HG03457 (cell line): Measurements from ENCODE around the gene ELK4.
A peak's percentile ranks its signal among the peaks of the same experiment; 100 is the strongest.
"Not testable (repeated sequence)": the region's sequence is repeated elsewhere in the genome, so short reads cannot be mapped to it uniquely, and the experiment has no call there.

Experiments used
- ATAC-seq: cut with Tn5 transposase; IDR thresholded peaks from one replicate; pipeline ENCODE4 v1.9.1; 2021; ENCODE audit warnings: moderate number of reproducible peaks; ENCODE audit not compliant: unreplicated experiment

ELK4 gene

DNA sequence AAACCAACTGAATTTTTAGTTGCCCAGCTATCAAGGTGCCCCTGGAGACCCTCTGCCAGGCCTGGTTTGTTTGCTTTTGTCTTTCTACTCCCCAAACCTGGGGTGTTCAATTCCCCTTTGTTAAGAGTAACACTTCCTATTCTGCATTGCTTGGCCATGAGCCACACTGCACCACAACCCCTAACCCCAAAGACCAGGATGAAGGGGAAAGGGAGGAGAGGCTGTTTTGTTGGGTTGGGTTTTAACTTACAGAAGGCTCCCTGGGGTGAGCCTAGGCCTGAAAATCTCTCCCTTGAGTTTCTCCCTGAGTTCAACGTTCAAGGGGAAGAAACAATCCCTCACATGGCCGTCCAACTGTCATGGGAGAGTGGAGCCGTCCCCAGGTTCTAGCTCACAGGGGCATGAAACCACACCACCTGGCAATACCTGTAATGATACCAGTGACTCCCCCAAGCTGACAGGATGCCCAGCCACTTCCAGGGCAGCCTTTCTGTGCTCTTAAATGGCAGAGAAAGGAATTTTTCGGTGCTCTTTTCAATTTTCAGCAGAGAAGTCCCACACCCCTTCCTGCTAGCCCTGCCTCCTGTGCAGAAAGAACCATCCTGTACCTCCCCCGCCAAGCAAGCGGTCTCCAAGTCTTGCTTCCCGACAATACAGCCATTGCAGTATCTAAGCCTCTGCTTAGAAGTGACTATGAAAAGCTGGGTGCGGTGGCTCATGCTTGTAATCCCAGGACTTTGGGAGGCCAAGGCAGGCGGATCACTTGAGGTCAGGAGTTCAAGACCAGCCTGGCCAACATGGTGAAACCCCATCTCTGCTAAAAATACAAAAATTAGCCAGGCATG, 33.6 kb upstream of the ELK4 start:
- no peak for ATAC-seq

- ATAC-seq = no peak
Measured at GRCh38 chr1:205664399-205665017, 32.7 kb upstream of the ELK4 start.

- ATAC-seq = no peak
Measured at GRCh38 chr1:205663286-205663936, 31.6 kb upstream of the ELK4 start.

- ATAC-seq = no peak
Measured at GRCh38 chr1:205662791-205663190, 31.0 kb upstream of the ELK4 start.

DNA sequence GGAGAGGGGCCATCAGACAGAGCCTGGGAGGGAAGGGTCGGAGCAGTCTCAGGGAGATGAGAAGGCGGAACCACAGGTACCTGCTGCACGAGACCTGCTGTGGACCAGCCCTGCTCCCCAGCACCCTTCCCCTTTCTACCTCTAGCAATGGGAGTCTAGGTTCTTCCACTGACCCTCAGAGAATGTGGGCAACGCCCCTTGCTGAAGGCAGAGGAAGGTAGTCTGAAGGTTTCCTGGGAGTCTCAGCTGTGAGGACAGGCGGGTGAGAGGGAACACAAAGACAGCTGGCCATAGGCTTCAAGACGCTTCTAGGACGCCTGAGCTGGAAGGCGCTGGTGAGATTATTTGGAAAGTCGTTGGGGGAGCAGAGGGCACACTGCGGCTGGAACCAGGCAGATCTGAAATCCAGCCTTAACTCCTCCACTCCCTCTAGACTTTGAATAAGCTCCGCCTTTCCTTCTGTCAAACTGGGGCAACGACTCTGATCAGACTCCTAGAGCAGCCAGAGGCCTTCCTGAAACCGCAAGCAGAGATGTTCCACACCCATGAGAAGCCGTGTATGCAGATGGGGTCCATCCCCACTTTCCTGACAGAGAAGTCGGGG, 30.4 kb upstream of the ELK4 start:
- no peak for ATAC-seq

GRCh38 chr1:205661429-205662134, 29.8 kb upstream of the ELK4 start:
- no peak for ATAC-seq

DNA sequence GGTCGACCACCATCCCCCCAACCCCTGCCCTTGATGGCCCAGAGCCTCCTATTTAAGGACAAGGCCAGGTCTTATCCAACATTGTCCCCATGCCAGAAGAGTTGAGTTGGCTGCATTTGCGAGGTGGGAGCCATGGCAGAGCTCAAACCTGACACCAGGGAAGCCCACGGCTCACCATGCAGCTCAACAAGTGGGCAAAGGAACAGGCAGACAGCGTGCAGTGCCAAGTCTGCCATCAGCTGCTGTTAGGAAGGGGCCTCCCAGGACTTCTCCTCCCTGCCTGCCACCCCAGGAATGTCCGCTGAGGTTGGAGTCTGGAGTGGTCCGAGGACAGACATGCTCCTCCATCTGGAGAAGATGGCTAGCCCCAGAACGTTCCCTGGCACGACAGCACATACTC, 28.6 kb upstream of the ELK4 start:
- no peak for ATAC-seq

DNA sequence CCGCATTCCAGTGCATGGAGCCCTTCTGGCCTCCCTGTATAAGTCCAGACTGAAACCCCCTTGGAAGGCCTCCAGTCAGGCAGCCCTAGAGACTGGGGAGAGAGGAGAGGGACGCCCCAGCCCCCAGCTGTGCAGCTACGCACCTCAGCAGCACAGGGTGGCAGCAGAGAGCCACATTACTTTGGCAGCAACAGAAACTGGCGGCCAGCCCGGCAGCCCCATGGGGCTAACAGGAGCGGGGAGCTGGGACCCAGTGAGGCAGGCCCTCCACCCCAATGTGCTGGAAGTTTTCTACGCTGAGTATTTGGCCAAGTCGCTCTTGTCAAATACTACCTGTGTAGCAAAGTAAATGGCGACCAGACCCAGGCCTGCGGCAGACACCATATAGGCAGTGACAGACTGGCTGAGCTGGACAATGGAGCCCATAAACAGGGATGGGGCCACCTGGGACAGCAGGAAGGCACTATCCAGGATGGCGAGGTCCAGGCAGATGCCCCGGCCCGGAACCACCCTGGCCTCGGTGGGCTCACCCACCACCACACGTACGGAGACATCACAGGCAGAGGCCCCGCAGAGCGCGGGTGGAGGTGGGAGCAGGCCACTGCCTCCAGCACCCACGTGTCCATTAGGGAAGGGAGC, 27.3 kb upstream of the ELK4 start:
- peak; percentile 63 for ATAC-seq

GRCh38 chr1:205656236-205656635, 24.4 kb upstream of the ELK4 start:
- ATAC-seq = no peak

GRCh38 chr1:205652984-205653383, 21.2 kb upstream of the ELK4 start:
- ATAC-seq = no peak

- no peak for ATAC-seq
Measured at GRCh38 chr1:205650241-205650640, 18.4 kb upstream of the ELK4 start.

GRCh38 chr1:205645519-205645918, 13.7 kb upstream of the ELK4 start:
- ATAC-seq = no peak

GRCh38 chr1:205642679-205643307, 11.0 kb upstream of the ELK4 start:
- ATAC-seq = no peak

DNA sequence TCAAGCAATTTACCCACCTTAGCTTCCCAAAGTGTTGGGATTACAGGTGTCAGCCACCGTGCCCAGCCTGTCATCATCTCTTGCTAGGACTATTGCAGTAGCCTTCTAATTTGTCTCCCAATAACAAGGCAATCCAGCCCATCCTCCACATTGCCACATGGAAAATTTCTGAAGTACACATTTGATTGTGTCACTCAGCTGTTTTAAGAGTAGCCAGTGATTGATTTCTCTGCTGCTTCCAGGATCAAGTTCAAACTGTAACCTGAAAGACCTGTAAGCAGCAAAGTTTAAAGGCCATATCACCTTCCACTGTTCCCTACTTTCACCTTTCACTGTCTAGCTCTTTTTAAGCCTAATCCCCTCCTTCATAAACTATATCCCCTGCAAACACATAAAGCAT, 7.8 kb upstream of the ELK4 start:
- no peak for ATAC-seq

DNA sequence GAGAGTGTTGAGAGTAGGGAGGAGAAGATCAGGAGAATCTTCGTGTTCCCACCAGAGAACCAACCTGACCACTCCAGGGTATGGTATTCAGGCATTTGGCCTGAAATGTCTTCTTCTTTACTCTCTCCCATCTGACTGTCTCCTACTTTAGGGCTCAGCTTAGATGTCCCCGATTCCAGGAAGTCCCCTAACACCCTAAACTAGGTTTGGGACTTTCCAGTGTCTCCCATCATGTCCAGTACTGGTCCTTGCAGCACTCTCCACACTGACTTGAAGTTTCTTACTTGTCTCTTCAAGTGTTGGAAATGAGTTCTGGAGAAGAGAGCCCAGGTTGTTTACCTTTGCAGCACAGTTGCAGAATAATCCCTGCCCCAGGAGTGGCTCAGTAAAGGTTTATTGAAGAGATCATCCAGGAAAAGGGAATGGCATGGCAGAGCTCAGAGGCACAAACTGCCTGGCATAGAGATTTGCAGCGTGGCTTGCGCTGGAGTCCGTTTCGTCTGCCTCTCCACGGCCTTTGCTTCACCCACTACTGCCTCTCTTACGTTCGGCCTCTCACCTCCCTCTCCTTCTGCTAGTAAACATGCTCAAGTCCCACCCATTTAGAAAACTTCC, 6.2 kb upstream of the ELK4 start:
- no peak for ATAC-seq

DNA sequence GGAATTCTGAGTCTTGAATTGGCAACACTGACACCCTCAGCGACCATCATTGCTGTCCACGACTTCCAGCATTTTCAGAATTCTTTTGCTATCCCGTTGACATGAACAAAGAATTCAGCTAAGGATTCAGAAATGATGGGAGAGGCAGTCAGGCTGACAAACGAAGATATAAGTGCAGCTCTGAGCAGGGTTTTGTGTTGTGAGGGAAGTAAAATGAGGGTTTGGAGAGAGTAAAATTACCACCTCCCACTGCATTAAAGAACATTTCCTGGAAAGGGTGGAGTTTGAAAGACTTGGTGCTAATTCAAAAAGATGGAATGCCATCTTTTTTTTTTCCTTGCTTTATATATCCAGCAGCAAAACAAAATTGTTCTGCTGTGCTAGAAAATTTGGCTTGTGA, 4.9 kb upstream of the ELK4 start:
- ATAC-seq = no peak

DNA sequence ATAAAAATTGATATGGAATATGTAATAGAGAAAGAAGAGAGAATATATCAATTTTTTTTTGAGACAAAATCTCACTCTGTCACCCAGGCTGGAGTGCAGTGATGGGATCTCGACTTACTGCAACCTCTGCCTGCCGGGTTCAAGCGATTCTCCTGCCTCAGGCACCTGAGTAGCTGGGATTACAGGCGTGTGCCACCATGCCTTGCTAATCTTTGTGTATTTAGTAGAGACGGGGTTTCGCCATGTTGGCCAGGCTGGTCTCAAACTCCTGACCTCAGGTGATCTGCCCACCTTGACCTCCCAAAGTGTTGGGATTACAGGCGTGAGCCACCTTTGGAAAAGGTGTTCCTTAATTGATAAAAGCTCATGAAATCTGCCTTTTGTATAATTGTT, 4.3 kb upstream of the ELK4 start:
- ATAC-seq = not testable (repeated sequence)

GRCh38 chr1:205633421-205633976, 1.7 kb upstream of the ELK4 start:
- ATAC-seq = no peak

- no peak for ATAC-seq
Measured at GRCh38 chr1:205632669-205633169, 908 bp upstream of the ELK4 start.
